HG03457 (cell line): ENCODE data around the gene ALS2.

Source experiments
- ATAC-seq: cut with Tn5 transposase; IDR thresholded peaks from one replicate; pipeline ENCODE4 v1.9.1; 2021; ENCODE audit warnings: moderate number of reproducible peaks; ENCODE audit not compliant: unreplicated experiment

ALS2 gene

GRCh38 chr2:201758873-201759272, 21.9 kb downstream of the ALS2 start:
- ATAC-seq: no peak

- ATAC-seq: no peak
These were observed 22.5 kb downstream of the ALS2 start for GRCh38 chr2:201758234-201758633.

- no peak for ATAC-seq
These were observed 25.9 kb downstream of the ALS2 start for GRCh38 chr2:201754717-201755415.

- ATAC-seq: no peak
These were observed 29.2 kb downstream of the ALS2 start for GRCh38 chr2:201751566-201751965.

GRCh38 chr2:201746551-201746950, 34.2 kb downstream of the ALS2 start:
- ATAC-seq: no peak

- ATAC-seq: no peak
These were observed 45.2 kb downstream of the ALS2 start for GRCh38 chr2:201735486-201735885.

- ATAC-seq: no peak
These were observed 46.6 kb downstream of the ALS2 start for GRCh38 chr2:201734111-201734510.

GRCh38 chr2:201733544-201733943, 47.2 kb downstream of the ALS2 start:
- no peak for ATAC-seq

- ATAC-seq: no peak
These were observed 50.0 kb downstream of the ALS2 start for GRCh38 chr2:201730651-201731285.

- no peak for ATAC-seq
These were observed 65.3 kb downstream of the ALS2 start for GRCh38 chr2:201715459-201715858.

- no peak for ATAC-seq
These were observed 68.0 kb downstream of the ALS2 start for GRCh38 chr2:201712726-201713125.

- no peak for ATAC-seq
These were observed 71.0 kb downstream of the ALS2 start for GRCh38 chr2:201709747-201710146.

GRCh38 chr2:201709049-201709448, 71.7 kb downstream of the ALS2 start:
- ATAC-seq: no peak

GRCh38 chr2:201707753-201708152, 73.0 kb downstream of the ALS2 start:
- no peak for ATAC-seq

- no peak for ATAC-seq
These were observed 73.6 kb downstream of the ALS2 start for GRCh38 chr2:201707142-201707541.

GRCh38 chr2:201704536-201704935, 76.2 kb downstream of the ALS2 start:
- ATAC-seq: no peak

- no peak for ATAC-seq
These were observed 79.1 kb downstream of the ALS2 start for GRCh38 chr2:201701646-201702045.

GRCh38 chr2:201699416-201699815, 81.3 kb downstream of the ALS2 start:
- no peak for ATAC-seq

- ATAC-seq: no peak
These were observed 82.0 kb downstream of the ALS2 start, which contains the start of gene MPP4 for GRCh38 chr2:201698588-201699226. MPP4 (minus strand) TSS chr2:201698644; CDS start chr2:201693954, 4,690 bp downstream.

- no peak for ATAC-seq
These were observed 82.8 kb downstream of the ALS2 start for GRCh38 chr2:201697899-201698298.

- ATAC-seq: no peak
These were observed 84.5 kb downstream of the ALS2 start for GRCh38 chr2:201696151-201696659.

- ATAC-seq: no peak
These were observed 95.6 kb downstream of the ALS2 start for GRCh38 chr2:201685156-201685555.
